Body of pancreas (tissue), 4 donors: ENCODE results near the gene CSMD2. TPM values are rescaled to one million over a fixed set of nuclear protein-coding genes. Genes with fewer than 3 reads are reported as not detected.
A peak's percentile ranks its signal among the peaks of the same experiment; 100 is the strongest.

Experiments used
- ATAC-seq: fragments of 150-250 bp; one replicate; pipeline ENCODE4 v1.9.1; 2016
- DNase-seq, 4 donors: peaks; one replicate each; pipeline ENCODE4 v3.0.0-alpha.2; 2019
- H3K27ac ChIP-seq, 4 donors: fragments of 200-600 bp; sonication (generic); 1 replicate in 3 of 4; 2 replicates in 1 of 4; pipeline versions ENCODE4 v1.5.1 to v1.6.1; 2016 to 2019; ENCODE audit warnings: mild to moderate bottlenecking in 1 of 4, mixed read lengths in 1 of 4, moderate library complexity in 1 of 4
- H3K27me3 ChIP-seq, 2 donors: fragments of 200-600 bp; sonication (generic); one replicate each; pipeline ENCODE4 v1.6.0; 2016; ENCODE audit warnings: mild to moderate bottlenecking in 1 of 2
- H3K36me3 ChIP-seq, 2 donors: fragments of 200-600 bp; sonication (generic); replicated peaks in 1 of 2; 2 replicates each; pipeline ENCODE4 v1.5.1; 2016; ENCODE audit warnings: low read depth in 2 of 2; ENCODE audit not compliant: insufficient read depth in 1 of 2
- H3K4me1 ChIP-seq: fragments of 200-600 bp; sonication (generic); one replicate; pipeline ENCODE4 v1.6.0; 2016
- H3K4me3 ChIP-seq, 2 donors: fragments of 200-600 bp; sonication (generic); 1 replicate in 1 of 2; 2 replicates in 1 of 2; pipeline ENCODE4 v1.5.1; 2016 to 2019
- H3K9me3 ChIP-seq, 3 donors: fragments of 200-600 bp; sonication (generic); 1 replicate in 2 of 3; 2 replicates in 1 of 3; pipeline ENCODE4 v1.5.1; 2016
- CTCF ChIP-seq, 7 experiments: fragments of 450-650 bp in 4 of 7; fragments of 200-600 bp in 3 of 7; sonication (generic) in 3 of 7; IDR thresholded peaks; one replicate each; pipeline ENCODE4 v1.5.1; 2016 to 2019; ENCODE audit warnings: antibody characterized with exemption in 7 of 7
- POLR2A ChIP-seq, 3 donors: fragments of 450-650 bp; IDR thresholded peaks; one replicate each; pipeline ENCODE4 v1.6.1; 2016; ENCODE audit warnings: antibody characterized with exemption in 3 of 3, mild to moderate bottlenecking in 2 of 3
- WGBS, 2 donors: methylation state at CpG; one replicate each; pipeline ENCODE4 v1.1.5; 2017; 5-methylcytosine and 5-hydroxymethylcytosine counted together
- intact Hi-C: fragments of 100-400 bp; cut with DNase I; formaldehyde crosslinking; loops from one replicate; pipeline ENCODE4 v1.15.1; 2023
- total RNA-seq, 2 donors: library from RNA; depleted of rRNA; stranded (reverse); fragments of >200 nt; gene quantifications; one replicate each; pipeline ENCODE4 v1.1.0, GENCODE V29; 2016

Gene CSMD2
- total RNA-seq, 2 donors from 2014 or later = 0.26 to 0.33 TPM

- Histone ChIP-seq H3K36me3 (no peaks in the 10 kb centered on the region), H3K27me3 (no peaks in the 10 kb centered on the region), H3K4me1 (no peaks in the 10 kb centered on the region), H3K4me3 (no peak overlapping the region), H3K27ac (no peak overlapping the region), H3K9me3 (no peaks in the 10 kb centered on the region)
- TF ChIP-seq CTCF (IDR thresholded peaks at IDR 0.05) (no peak), POLR2A (IDR thresholded peaks at IDR 0.05) (no peak)
- no peak for ATAC-seq
- no peak for DNase-seq
- WGBS, 2 donors = 75 to 78% methylated on average over 7 of the region's 7 CpGs
- intact Hi-C loops = no loop called here
Measured at GRCh38 chr1:33819913-33820311, 345.1 kb downstream of the CSMD2 start.

DNA sequence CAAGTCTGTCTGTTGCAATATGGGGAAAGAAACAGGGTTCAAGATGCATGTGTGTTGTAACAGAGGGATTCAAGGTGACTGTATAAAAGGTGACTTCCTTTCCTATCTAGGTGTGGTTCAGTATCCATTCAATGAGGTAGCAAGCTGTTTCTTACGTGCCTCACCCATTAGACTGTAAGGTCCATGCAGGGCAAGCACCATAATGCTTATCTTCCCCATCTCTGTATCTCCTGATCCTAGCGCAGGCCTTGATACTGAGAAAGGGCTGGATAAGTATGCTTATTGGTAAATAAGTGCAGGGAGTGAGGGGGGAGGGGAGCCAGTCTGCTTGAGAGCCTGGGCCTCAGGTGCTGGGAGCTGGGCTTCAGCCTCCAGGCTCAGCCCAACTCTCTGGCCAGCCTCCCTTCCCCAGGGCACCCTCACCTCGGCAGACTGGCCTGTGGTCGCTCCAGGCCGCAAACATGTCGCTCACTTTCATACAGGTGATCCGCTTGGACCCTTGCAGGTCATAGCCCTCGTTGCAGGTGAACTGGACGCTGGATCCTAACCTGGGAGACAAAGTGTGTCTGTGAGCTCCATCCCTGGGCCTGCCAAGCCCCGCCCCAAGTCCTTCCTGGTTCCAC, 345.6 kb downstream of the CSMD2 start:
- TF ChIP-seq CTCF (IDR thresholded peaks at IDR 0.05) = no peak
- no peak for TF ChIP-seq POLR2A (IDR thresholded peaks at IDR 0.05)
- H3K27me3 ChIP-seq = no peaks in the 10 kb centered on the region
- DNase-seq (no peak), ATAC-seq (no peak)
- intact Hi-C loops = no loop called here
- 80 to 85% methylated on average over 10 of the region's 10 CpGs for WGBS, 2 donors
- no peaks in the 10 kb centered on the region for H3K4me1 ChIP-seq
- no peak overlapping the region for H3K4me3 ChIP-seq
- H3K27ac ChIP-seq = no peak overlapping the region
- no peaks in the 10 kb centered on the region for H3K36me3 ChIP-seq
- H3K9me3 ChIP-seq = no peaks in the 10 kb centered on the region

DNA sequence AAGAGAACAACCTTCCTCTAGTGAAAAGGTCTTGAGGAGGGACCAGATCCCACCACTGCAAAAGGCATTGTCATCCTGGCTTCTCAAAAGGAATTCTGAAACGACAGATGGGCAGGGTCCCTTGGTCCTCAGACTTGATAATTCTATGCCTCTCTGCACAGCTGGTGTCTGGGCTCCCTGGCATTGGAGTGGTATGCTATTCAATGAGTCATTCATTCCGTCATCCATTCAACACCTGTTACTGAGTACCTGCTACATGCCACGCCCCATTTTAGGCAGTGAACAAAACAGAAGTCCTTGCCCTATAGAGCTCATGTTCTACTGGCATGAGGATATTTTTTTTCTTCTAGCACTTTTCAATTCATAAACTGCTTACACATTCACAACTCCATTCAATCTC, 347.0 kb downstream of the CSMD2 start:
- no peak overlapping the region for H3K27ac ChIP-seq
- 52 to 65% methylated on average over 3 of the region's 3 CpGs for WGBS, 2 donors
- H3K36me3 ChIP-seq = no peaks in the 10 kb centered on the region
- no peak overlapping the region for H3K4me3 ChIP-seq
- intact Hi-C loops = no loop called here
- no peaks in the 10 kb centered on the region for H3K4me1 ChIP-seq
- ATAC-seq (no peak), DNase-seq (peak in 1 of 4 donors; percentile 21)
- H3K9me3 ChIP-seq = no peaks in the 10 kb centered on the region
- H3K27me3 ChIP-seq = no peaks in the 10 kb centered on the region
- no peak for TF ChIP-seq CTCF (IDR thresholded peaks at IDR 0.05)
- no peak for TF ChIP-seq POLR2A (IDR thresholded peaks at IDR 0.05)

- H3K36me3 ChIP-seq = no peaks in the 10 kb centered on the region
- no peak overlapping the region for H3K4me3 ChIP-seq
- no peaks in the 10 kb centered on the region for H3K9me3 ChIP-seq
- DNase-seq (no peak), ATAC-seq (no peak)
- no peaks in the 10 kb centered on the region for H3K4me1 ChIP-seq
- no peak for TF ChIP-seq CTCF (IDR thresholded peaks at IDR 0.05)
- TF ChIP-seq POLR2A (IDR thresholded peaks at IDR 0.05) = no peak
- H3K27ac ChIP-seq = no peak overlapping the region
- no peaks in the 10 kb centered on the region for H3K27me3 ChIP-seq
- intact Hi-C loops = no loop called here
- 42 to 50% methylated on average over 4 of the region's 4 CpGs for WGBS, 2 donors
Measured at GRCh38 chr1:33815061-33815460, 350.0 kb downstream of the CSMD2 start.

- Histone ChIP-seq H3K9me3 (no peaks in the 10 kb centered on the region), H3K27ac (no peak overlapping the region), H3K4me1 (no peaks in the 10 kb centered on the region), H3K4me3 (no peak overlapping the region), H3K27me3 (no peaks in the 10 kb centered on the region), H3K36me3 (no peaks in the 10 kb centered on the region)
- 75 to 81% methylated on average over 2 of the region's 2 CpGs for WGBS, 2 donors
- DNase-seq (no peak), ATAC-seq (no peak)
- intact Hi-C loops = no loop called here
- TF ChIP-seq CTCF (IDR thresholded peaks at IDR 0.05) (no peak), POLR2A (IDR thresholded peaks at IDR 0.05) (no peak)
Measured at GRCh38 chr1:33814166-33814565, 350.9 kb downstream of the CSMD2 start.
